Stromal cell of bone marrow (primary cell): ENCODE data around the gene EFCAB6.
"Not testable (repeated sequence)": the region's sequence is repeated elsewhere in the genome, so short reads cannot be mapped to it uniquely, and the experiment has no call there.

ENCODE experiments used
- DNase-seq: peaks from one replicate; pipeline ENCODE4 v3.0.0-alpha.2; 2012; ENCODE audit warnings: low read depth

Gene EFCAB6

DNA sequence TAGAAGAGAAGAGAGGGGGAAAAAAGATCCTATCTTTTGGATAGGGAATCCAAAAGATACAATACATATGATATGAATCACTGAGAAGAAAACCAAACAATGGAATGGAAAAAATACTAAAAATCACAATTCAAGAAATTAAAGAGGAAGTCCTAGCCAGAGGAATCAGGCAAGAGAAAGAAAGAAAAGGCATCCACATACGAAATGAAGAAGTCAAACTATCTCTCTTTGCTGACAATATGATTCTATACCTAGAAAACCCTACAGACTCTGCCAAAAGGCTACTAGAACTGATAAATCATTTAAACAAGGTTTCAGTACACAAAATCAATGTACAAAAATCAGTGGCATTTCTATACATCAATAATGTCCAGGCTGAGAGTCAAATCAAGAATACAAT lies 91.4 kb downstream of the EFCAB6 start:
- DNase-seq: no peak

DNA sequence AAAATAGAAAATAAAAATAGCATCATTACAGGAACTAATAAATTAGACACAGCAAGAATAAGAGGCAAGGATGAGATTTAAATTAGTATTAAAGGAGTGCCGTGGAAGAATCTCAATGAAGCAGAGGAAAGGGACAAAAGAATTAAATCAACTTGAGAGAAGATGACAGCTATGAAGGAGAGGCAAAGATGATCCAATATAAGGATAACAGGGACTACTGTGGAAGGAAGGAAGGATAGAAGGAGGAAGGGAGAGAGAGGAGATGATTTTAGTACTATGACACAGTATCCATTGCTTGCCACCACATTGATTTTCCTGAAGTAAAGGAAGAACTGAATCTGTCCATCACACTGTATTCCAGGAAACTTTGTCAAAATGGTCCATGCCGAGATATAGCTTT lies 98.0 kb downstream of the EFCAB6 start:
- DNase-seq: no peak

DNA sequence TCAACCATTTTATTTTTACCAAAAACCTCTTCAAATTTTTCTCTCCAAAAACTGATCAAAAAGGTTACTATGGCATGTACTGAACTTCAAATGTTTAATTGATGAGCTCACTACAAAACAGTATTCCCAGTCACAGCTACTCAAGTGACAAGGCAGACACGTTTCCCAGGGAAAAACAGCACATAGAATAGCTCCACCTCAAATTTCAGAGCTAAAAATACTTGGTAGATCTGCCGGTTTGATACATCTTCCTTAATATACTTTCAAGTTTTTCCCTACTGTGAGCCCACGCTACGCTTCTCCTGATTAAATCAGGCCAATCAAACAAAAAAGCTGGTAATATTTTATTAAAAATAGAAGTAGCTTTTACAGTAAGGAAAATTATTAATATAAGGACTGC lies 100.4 kb downstream of the EFCAB6 start:
- DNase-seq: no peak

DNA sequence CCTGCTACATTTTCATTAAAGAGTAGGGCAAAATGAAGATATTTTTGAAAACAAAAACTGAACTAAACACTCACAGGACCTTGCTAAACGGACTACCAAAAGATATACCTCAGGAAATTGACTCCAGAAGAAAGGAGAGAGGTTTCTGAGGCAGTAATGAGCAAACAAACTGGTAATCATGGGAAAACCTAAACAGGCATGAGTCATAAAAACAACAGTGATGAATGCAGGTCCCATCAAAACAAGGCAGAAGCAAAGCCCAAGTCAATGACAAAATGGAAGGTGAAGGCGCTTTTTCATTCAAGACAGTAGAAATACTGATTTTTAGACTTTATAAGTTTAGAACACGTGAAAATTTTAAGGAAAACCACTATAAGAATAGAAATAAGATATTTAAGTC lies 104.5 kb downstream of the EFCAB6 start:
- no peak for DNase-seq

DNA sequence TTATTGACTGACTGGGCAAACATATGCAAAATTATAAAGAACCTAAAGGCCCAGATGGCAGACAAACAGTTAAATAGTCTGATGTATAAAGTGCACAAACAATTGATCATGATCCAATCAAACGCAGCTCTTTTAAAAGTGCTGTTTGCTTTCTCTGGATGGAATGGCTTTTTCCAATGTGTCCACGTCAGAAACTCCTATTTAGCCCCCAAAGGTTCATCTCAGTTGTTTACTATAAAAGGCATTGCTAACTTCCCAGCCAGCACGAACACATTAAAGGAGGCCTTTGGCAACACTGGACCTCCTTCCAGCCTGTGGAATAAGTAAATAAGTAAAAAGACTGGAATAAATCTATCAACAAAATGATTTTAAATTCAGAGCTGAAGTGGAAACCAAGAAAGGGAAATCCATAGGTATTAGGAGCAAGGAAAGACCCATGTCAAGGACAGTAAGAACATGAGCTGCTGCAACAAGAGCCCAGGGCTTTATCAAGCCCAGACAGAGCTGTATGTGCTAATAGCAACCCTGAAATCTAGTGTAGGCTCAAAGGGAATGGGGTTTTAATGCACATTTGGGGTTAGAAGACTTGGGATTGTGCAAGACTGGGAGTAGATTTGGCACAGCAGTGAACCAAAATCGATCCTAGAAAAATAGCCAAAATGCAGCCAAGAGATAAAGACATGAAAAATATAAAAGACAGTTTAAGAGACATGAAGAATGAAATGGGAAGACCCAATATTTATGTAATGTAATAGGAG lies 105.4 kb downstream of the EFCAB6 start:
- DNase-seq: no peak

DNA sequence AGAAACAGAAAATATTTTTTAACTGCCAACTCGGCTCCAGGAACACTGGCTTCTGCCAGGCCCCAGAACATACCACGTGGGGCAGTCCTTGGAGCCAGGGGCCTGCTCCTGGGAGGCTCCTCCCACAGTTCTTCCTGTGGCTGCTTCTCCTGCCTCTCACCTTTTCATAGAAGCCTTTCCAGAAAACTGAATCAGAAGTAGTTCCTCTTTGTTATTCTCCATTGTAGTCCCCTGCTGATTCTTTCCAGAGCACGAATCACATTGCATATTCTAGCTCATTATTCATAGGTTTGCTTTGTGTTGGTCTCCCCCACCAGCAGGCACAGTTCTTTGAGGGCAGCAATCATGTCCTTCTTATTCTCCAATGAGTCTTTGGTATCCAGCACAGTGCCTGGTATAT lies 106.0 kb downstream of the EFCAB6 start:
- DNase-seq: no peak

DNA sequence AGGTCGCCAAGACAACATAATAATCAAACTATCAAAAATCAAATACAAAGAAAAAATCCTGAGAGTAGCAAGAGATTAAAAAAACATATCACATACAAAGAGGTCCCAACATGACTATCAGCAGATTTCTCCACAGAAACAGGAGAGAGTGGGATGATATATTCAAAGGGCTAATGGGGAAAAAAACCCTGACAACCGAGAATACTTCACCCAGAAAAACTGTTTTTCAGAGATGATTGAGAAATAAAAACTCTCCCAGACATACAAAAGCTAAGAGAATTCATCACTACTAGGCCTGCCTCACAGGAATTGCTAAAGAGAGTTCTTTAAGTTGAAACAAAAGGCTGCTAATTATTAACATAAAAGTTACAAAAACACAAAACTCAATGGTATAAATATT lies 108.1 kb downstream of the EFCAB6 start:
- DNase-seq: no peak

DNA sequence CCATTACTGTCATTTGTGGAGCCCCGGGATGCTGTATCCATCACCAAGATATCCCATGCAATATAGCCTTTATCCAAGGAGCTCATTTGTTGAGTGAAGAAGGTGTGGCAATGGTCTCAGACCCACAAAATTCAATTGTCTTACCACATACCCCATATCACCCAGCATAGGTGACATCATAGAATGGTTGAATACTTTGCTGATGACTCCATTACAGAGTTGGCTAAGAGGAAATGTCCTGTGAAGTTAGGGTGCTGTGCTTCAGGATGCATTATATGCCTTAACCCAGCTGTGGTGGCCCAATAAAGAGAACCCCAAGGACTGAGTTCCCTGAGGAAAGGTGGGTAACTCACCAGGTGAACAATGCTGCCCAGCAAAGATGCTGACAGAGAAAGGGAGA lies 113.7 kb downstream of the EFCAB6 start:
- DNase-seq: no peak

DNA sequence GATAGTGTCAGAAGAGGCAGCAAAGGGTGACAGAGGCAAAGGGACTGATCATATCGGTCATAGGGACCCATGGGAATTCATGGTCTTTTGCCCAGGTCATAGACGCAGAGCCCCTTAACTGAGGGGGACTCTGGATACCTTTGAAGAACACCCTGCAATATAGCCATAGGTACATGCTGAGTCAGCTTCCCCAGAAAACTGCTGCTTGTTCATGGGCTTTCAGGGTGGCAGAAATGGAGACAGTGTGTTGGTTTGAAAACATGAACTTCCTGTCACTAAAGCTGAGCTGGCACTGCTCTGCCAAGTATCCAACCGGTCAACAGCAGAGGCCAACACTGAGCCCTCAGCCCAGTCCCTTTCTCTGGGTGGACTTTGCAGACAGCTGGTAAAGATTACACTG lies 114.2 kb downstream of the EFCAB6 start:
- no peak for DNase-seq

DNA sequence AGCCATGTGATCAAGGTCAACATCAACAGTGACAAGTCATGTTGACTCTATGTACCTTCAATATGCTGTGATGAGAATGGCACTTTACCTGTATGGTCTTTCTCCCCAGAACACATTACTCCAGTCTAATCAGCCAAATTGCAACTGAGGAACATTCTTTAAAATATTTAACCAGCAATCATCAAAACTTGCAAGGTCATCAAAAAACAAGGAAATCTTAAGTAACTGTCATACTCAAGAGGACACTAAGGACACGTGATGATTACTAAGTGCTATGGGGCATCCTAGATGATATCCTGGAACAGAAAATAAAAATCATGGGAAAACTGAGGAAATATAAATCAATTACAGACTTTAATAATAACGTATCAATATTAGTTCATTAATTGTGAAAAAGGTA lies 118.9 kb downstream of the EFCAB6 start:
- DNase-seq: no peak

DNA sequence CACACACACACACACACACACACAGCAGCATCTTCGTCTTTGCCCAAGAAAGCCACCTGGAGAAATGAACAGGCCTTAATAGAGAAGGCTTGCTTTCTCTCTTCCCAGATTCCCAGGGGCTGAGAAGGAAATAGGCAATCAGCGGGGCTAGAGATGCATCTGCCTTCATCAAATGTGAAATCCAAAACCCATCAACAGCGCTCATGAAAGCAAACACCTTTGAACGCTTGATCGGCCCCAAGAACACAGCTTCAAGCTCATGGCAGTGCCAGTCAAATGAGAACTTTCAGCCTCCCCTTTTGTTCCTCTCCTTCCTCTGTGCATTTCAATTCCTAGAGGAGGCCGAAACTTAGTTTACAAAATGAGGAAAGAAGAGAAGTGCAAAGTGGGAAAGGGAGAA lies 122.7 kb downstream of the EFCAB6 start:
- DNase-seq: no peak

DNA sequence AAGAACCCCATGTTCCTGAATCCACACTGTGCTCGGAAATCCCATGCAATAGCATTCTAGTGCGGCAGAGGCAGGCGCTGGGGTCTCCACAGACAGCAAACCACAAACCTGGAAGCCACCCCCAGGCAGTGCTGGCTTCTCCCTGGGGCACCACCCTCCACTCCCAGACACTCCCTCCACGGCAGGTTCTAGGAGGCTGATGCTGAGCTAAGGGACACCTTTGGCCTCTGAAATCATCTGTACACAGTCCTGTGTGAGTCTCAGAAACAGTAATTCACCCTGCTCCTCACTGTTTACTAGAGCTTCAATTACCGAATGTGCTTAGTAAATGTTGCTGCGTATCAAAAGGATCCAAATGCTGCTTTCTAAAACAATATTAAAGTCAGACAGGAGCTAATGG lies 129.3 kb downstream of the EFCAB6 start:
- no peak for DNase-seq

DNA sequence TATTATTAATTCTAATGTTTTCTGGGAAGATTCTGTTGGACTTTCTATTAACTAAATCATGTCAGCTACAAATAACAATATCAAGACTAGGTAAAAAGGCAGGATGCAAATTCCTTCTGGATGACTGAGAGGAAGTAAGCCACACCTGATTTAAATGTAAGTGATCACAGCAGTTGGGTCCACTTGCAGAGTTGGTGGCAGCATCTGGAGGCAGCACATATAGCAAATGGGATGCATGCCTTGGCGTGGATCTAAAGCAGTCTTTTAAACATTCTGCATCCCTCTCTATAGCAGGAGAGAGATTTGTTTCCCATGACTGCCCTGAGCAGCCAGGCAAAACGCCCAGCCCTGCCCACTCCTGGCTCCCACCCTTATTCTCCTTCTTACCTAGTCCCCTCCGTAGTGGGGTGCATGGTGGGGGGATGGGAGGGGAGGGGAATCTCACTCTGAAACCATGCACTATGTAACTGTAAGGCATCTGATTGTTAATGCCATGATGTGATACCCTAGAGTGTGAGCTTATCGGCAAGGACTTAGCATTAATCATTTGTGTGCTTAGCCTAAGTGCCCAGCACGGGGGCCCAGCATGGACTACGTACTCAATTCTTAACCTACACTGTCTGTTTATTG lies 130.3 kb downstream of the EFCAB6 start:
- no peak for DNase-seq

DNA sequence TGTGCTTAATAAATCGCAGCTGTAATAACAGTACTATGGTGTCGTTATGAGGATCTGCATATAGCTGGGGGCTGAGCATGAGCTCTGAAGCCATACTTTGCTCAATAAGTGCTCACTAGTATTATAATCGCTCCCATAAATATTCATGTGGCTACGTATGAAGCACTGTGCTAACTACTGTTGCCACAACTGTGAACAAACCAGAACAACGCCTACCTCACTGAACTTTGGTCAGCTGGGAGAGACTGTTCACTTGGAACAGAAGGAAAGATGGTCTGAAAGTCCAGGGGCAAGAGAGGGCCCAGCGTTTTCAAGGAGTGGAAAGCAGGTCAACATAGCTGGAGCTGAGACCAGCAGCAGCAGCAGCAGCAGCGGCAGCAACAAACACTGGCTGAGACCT lies 141.6 kb downstream of the EFCAB6 start:
- no peak for DNase-seq

DNA sequence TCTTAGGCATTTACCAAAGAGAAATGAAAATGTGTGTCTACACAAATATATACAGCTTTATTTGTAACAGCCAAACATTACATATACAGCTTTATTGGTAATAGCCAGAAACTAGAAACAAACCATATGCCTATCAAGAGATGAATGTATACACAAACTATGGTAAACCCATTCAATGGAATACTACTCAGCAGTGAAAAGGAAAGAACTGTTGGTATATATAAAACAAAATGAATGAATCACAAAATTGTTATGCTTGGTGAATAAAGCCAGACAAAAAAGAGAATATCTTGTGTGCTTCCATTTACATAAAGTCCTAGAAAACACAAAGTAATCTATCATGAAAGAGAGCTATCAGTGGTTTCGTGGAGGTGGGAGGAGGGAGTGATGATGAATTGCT lies 142.9 kb downstream of the EFCAB6 start:
- DNase-seq: no peak

DNA sequence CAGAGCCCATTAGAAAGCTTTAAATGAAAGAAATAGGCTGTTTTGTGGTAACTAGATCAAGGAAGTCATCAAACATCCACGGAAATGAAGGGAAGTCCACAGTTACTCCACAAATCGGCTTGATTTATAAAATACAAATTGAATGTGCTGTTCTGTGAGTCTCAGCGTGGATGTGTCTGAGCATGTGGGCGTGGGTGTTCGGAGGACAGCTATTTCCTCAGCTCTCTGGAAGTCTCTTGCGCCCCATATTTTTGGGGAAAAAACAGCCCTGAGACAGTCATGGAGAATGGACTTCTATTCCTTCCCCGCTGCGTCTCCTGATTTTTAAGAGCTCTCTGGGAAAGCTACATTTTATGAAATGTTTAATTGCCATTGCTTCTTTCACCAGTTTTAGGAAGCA lies 144.4 kb downstream of the EFCAB6 start:
- no peak for DNase-seq

DNA sequence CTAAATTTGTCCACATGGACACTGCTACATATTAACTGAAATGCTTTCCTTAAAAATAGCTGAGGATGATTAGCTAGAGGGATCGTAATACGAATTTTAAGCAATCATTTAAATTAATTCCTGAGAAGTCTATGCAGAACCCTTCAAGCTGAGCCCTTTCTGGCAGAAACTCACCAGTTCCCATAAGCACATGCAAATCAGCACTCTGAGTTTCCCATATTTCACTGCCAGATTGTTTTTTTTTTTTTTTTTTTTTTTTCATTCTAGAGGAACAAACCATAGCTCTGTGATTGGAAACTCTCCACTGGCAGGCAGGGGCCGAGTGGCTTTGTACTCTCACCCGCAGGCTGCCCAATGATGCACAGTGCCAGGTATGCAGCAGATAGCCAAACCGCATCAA lies 145.6 kb downstream of the EFCAB6 start:
- no peak for DNase-seq

DNA sequence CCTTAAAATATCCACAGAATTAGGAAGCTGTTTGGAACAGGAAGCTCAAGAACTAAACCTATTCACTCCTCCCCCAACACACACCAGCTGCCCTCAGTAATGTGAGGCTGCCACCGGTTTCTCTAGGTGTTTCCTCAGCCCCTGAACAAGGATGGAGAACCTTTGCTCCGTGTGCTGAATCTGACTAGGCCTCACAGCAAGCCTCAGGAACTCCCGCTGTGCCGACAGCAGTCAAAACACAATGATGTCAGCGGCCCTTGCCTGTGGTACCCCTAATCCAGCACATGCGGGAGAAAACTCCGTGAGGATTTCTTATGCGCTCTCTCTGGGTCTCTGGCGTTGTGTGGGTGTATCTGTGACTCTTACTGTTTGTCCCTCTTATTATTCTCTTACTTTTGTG lies 153.3 kb downstream of the EFCAB6 start:
- DNase-seq: no peak

DNA sequence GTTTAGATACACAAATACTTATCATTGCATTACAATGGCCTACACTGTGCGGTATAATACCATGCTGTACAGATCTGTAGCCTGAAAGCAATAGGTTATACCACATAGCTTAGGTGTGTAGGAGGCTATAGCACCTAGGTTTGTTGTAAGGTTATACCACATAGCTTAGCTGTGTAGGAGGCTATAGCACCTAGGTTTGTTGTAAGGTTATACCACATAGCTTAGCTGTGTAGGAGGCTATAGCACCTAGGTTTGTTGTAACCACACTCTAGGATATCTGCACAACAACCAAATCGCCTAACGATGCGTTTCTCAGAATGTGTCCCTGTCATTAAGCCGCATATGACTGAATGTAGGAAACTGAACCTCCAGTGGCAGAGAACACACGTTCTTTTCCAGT lies 155.5 kb downstream of the EFCAB6 start:
- DNase-seq: not testable (repeated sequence)

DNA sequence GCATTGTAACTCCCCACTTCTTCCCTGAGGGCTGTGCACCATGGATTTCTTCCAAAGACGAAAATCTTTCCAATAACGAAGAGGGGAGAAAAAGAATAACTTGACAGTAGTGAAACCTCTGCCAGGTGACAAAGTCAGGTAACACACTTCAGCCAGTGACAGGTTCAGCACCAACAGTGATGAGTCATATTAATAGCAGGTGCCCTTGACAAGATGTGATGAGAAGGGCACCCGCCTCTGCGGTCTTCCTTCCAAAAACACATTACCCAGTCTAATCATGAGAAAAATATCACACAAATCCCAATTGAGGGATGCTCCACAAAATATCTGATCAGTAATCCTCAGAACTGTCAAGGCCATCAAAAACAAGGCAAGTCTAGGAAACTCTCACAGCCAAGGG lies 157.8 kb downstream of the EFCAB6 start:
- no peak for DNase-seq

DNA sequence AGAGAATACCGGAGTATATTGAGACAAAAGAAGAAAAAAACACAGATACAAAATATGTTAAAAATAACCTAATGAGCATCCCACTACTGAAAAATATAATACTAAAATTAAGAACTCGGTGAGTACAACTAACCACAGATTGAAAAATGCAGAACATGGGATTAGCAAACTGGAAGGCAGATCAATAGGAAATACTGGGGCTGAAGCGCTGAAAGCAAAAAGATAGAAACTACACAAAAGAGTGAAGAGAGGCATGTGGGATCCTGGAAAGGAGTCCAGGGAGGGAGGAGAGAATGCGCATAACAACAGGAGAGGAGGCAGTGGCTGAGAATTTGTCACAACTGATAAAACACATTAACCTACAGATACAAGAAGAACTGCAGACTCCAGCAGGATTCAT lies 159.3 kb downstream of the EFCAB6 start:
- DNase-seq: no peak

DNA sequence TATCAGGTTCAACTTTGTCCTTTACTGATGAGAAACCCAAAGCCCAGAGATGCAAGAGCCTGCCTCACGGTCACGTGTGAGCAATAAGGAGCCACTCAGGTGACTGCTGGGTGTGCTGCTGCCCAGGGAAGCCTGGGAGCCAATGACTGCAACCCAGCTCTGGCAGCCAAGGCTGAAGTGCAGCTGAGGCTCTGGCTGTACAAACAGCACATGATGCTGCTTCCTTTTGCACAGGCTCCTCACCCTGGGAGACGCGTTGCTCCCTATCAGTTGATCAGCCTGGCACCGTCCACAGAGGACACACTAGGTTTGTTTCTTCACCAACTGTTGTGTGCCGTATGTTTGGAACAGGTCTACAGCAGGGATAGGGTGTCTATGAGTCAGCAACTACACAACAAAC lies 168.7 kb downstream of the EFCAB6 start:
- DNase-seq: no peak

DNA sequence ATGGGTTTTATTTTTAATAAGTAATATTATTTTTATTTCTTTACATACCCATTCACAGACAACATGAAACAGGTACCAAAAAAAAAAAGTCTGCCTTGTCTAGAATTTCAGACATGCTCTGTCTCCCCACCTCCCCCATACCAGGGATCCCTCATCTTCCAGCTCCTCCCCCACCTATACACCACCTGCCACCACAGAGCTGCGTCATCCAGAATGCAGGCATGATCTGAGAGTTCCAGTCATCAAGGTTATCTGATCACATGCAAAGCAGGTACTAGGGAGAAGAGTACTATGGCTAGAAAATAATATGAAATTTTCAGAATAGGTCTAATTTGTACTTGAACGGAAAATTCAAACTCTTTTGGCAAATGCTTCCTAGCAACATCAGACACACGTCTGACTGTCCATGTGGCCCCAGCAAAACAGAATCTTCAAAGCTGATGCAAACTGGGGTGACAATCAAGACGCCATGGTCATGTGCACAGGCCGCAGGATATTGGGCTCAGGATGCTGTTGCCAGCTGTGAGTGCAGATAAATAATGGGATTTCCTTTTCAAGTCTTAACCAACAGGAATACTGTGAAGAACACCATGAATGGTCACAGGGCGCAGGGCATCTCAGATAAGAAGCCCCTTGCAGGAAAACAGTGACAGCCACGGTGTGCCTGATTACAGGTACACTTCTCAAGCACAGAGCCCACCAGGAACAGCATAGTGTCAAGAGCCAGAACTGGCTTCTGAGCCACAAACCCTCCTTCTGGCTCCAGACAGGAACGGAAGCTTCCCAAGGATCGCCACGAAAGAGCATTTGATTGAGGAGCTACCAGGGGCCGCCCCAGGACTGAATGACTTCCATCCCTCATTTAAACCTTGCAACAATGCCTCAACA lies 169.5 kb downstream of the EFCAB6 start:
- no peak for DNase-seq
